IPS DF 19.7 (cell line): ENCODE results near the gene PPP3R2.

Experiments
- DNase-seq: peaks from one replicate; pipeline ENCODE4 v3.0.0-alpha.2; 2013; ENCODE audit warnings: low read depth, low spot score

Gene PPP3R2, protein sequence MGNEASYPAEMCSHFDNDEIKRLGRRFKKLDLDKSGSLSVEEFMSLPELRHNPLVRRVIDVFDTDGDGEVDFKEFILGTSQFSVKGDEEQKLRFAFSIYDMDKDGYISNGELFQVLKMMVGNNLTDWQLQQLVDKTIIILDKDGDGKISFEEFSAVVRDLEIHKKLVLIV

DNA sequence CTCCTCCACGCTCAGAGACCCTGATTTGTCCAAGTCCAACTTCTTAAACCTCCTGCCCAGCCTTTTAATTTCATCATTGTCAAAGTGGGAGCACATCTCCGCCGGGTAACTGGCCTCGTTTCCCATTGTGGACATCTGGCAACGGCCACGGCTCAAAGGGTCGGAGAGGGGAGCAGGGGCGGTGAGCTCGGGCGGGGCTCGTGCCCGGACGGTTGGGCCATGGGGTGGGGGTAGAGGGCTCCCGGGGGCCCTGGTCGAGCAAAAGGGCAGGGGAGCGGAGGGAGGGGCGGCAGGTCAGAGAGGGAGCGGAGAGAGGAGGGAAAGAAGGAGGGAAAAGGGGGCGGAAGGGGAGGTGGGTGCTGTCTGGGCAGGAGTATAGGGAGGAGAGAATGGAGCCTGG lies at the start of gene PPP3R2:
Gene PPP3R2, minus strand, starts transcription at position 174 of the 400 bp plus-strand sequence. Its CDS starts 48 bp downstream, at position 126.
- no peak for DNase-seq

DNA sequence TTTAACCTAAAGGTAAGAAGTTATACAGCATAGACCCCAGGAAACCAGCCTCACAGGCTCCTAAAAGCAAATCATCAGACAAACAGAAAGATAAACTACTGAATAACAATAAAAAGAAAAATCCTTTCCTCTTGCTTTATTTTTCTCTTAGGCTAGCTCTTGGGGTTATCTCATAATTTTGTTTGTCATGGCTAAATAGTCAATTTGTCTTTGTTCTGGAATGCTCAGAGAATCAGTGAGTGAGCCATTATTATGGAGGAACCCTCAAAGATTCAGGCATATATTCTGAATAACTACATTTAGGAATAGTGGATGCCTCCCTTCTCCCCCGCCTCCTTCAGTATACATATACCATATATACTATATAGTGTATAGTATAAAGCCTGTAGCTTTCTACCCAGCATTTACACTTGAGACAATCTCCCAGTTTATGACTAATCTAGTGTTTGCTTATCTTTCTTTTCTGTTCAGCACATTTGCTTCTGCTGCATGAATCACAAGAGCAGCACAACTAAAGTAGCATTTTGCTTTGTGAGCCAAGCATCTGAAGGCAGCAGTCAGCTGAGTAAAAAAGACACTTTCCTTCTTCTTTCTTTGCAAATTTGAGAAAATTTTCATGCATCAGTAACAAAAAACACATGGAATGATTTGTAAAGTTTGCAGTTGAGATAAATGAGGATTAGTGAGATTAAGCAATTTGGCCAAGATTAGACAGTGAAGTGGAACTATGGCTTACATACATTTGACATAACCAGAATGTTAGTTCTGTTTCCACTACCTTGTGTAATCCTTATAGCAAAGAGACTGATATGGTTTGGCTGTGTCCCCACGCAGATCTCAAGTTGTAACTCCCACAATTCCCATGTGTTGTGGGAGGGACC lies 45.3 kb upstream of the PPP3R2 start:
- no peak for DNase-seq

DNA sequence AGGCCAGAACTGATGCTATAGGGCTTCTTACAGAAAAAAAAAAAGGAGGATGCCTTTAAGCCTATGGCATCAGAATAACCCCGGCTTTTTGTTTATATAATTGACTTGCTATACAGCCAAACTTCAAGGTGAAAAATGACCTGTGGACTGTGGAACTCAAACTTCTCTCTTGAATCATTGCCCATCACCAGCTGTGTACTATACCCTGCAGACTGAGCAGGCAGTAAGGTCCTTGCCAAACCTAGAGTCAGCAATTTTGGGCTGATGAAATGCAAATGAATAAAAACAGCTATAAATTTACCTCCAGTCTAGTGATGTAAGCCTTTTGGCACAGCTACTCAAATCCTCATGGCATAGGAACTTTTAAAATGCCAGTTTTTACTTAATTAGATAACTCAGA lies 44.5 kb upstream of the PPP3R2 start:
- DNase-seq: no peak

DNA sequence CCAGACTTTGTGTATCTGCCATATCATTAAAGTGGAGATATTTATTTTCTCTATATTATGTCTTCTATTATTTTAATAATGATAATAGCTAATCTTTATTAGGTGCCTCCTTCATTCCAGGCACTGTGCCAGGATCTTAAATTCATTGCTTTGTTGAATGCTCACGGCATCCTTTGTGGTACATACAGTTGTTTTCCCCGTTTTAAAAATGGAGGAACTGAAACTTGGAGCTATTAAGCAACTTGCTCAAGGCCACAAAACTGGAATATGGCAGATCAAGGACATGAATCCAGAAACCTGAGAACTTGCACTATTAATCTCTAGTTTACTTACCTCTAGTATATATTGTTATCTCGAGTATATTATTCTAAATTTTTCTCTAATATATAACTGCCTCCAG lies 41.5 kb upstream of the PPP3R2 start:
- no peak for DNase-seq

DNA sequence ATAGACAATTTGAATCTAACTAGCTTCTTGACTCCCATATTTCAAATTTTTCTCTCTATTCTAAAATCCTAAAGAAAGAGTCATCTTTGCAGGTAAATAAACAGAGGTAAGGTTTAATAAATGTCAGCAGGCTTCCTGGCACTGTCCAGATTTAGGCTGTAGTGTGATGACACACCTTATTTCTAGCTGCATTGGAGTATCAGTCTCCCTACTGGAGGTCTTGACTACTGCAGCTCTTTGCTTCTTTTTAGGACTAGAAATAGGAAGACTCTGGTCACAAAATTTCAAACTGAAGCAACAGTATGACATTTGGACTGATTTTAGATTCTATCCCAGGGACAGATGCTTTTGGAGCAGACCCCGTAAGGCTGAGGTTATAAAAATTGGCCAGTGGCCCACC lies 40.7 kb upstream of the PPP3R2 start:
- DNase-seq: no peak

DNA sequence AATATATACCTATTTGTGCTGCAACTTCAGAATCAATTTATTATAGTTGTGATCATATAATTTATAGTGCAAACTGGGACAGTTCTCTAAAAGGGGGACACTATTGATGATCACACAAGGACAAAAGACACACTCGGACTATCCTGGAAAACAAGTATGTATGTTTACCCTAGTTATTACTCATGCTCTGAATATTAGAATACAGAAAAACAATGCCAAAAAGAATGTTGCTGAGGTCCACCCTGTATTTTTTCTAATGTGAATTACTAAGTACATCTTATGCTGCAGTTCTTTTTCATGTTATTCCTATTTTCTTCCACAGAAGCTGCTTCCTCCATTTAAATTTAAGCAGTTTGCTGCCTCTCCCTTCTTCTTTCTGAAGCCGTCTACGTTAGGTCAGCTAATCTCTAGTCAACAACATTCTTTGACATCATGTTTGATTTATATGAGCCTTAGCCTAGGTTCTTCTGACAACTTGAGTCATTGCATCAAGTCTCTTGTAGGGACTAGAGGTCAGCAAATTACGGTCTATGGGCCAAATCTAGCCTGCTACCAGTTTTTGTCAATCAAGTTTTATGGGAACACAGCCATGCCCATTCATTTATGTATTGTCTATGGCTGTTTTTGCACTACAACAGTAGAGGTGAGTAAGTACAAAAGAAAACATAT lies 40.1 kb upstream of the PPP3R2 start:
- DNase-seq: no peak

DNA sequence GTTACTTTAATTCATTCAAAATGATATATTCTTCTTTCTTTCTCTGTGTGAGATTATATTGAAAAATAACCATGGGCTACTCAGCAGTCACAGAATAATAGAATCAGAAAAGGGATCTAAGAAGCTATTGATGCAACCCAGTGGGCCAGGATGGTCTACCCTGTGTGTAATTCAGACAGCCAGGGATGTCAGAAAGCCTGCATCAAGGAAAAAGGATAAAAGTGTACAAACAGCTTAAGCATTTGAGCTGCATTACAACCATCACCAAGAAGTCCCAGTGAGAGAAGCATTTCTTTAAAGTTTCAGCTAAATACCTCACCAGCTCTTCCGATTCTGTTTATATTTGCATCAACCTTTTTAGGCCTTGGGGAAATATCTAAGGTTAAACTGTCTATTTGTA lies 37.8 kb upstream of the PPP3R2 start:
- DNase-seq: no peak

DNA sequence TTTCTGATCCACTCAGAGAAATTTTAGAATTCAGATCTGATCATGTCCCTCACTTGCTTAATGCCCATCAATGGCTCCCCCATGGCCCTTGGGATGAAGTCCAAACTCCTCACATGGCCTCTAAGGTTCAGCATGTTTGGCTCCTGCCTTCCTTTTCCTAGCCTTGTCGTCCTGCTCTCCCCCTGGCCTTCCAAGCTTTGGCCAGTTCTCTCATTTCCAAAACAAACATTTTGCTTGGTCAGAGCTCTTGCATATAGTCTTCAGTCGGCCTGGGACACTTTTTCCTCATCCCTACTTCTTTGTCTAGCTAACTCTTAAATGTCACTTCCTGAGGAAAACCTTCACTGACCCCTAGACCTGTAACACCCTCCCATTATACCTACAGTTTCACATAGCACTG lies 37.1 kb upstream of the PPP3R2 start:
- no peak for DNase-seq

DNA sequence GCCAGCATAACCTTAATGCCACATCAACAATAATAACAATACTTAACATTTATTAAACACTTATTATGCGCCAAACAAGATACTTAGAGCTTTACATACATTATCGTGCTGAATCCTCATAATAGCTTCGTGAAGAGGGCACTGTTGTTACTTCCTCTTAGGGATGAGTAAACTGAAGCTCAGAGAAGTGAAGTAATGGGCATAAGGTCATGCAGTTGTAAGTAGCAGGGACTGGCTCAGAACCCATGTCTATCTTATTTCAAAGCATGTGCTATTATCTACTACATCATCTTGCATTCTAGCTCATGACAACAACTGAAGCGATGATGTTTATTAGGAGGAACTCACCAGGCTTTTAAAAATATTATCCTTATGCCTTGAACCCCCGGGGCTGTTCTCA lies 34.9 kb upstream of the PPP3R2 start:
- DNase-seq: no peak

DNA sequence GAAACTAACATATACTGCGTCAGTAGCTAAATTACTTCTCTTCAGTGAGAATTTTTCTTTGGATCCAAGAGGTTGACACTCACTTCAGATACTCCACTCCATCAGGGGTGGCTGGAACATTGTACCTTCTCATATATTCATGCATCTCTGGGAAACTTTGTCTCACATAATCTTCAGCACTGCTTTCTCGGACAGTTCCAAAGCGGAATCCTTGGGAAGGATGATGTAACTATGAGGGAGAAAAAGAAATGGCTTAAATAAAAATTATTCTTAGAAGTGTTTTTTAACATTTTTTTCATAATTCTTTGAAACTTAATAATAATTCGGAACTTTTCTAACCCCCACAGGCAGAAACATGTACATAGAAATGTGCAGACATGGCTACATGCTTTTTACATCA lies 33.4 kb upstream of the PPP3R2 start:
- DNase-seq: no peak

DNA sequence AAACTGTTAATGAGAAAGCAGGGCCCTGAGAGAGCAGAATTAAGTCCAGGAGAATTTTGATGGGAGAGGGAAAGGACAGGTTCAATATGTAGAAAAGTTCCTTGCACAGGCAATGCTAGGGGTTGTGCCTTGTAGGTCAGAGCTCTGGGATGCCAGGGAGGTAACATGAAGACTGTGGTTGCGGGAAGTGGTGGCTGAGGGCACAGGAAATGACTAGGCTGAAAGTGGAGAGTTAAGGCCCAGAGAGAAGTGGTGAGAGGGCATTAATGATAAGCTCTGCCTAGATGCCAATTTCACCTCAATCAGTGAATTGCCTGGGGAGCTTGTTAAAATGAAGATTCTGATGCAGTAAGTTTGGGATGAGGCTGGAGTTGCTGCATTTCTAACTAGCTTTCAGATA lies 31.5 kb upstream of the PPP3R2 start:
- DNase-seq: no peak

DNA sequence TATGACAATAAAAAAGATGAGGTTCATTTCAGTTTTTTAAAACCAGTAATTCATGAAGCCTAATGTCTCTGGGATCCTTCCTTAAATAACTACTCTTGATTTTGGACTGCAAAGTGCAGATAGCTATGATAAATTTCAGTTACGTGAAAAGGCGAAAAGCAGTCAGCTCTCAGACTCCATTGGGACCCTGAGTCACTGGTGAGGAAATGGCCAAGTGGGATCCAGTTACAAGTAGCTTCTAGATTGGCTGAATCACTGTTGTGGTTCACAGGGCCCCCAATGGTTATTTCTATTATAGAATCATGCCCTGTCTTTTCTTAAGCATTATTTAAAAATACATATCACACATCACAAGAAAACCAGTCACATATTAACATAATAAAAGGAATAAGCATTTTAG lies 31.1 kb upstream of the PPP3R2 start:
- DNase-seq: no peak

DNA sequence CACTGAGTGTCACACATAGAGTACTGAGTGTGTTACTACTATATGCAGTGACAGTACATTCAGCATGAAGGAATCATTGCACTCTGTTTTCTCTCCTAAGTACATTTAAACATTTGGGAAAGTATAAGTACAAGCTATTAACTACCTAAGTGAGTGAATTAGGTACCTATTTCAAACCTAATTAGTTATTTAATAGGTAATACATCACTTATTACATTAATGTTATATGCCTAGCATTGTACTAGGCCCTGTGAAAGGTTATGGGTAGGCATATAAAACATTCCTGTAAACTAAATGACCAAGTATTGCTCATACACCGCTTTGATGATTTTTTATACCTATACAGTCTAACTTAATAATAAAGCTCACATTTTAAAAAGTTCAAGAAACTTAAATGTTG lies 25.7 kb upstream of the PPP3R2 start:
- no peak for DNase-seq

DNA sequence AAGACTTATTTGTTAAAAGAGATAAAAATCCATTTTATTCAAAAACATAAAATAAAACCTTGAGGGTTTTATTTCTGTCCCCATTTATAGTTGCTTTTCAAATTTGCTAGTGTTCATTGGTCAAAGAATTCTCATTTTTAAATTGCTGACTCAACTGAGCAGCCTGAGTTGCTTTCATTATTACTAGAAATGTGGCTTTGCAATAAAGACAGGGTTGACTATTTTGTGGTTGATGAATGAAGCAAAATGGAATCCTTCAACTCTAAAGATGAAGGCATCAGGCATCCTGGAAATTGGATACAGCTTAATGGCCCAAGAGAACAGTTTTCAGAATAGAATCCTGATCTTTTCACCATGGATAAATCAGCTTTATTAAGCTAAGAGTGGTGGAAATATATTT lies 23.9 kb upstream of the PPP3R2 start:
- DNase-seq: no peak

DNA sequence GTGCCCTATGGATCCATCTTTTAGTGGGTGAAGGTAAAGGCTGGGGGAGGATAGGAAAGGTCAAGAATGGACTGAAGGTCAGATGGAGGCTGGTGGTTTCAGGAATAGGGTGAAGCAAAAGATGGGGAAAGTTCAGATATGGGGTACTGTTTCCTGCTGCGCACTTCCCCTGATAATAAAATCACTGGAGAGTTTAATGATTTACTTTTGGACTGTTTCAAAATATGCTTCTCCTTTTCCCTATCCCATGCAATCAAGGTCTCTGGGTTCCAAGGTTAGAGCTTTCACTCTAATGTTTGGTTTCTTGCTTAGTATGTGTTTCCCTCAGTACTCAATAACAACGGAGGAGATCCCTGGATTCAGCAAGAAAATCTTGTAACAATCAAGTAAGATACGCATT lies 10.8 kb upstream of the PPP3R2 start:
- DNase-seq: no peak

DNA sequence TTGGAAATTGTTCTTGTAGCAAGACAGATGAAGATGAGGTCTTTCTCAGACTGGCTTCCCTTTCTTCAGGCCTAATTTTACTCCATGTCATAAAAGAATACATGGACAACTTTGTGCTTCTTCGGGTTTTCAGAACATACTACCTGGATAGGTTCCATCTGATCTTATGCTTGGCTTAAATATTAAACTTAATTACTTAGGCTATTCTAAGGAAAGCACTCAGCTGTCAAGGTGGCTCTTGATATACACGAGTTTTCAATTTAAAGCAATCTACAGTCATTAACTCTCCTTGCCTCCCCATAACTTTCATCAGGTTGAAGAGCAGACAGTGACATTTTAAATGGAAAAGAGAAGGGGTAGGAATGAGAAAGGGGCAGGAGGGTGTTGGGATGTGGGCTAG lies 9.5 kb upstream of the PPP3R2 start:
- no peak for DNase-seq

DNA sequence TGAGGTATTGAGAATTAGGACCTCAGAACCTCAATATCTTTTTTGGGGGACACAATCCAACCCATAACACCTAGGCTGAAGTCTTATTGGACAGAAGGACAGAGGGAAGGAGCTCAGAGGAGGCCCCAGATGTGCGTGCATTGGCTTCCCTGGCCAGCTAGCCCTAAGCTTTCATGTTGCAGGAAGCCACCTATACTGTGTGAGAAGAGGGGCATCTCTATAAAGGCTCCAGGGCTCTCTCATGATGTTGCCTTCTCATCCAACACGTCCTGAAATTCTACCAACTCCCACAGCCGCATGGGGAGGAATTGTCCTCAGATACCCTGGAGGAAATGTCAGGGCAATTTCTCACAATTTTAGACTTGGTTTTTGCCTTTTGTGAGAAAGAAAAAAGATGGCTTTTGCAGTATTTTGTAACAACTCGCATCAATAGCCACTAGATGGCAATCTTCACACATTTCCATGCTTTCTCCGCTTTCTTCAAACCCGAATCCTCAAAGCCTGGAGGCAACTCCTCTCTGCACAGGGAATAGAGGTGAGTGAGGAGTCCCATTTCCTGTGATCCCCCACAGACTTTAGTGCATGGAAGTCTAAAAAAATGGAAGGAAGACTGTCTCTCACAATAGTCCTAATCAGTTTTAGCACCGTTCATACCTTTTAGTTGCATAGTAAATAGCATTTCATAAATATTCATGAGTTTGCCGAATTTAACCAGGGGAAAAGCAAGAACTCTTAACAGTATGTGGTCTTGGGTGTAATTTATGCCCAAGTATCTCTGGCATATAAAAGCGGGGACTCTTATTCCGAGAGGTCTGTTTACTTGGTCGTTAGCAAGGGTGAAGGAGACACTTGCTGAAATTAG lies 7.4 kb upstream of the PPP3R2 start:
- peak; percentile 47 for DNase-seq

DNA sequence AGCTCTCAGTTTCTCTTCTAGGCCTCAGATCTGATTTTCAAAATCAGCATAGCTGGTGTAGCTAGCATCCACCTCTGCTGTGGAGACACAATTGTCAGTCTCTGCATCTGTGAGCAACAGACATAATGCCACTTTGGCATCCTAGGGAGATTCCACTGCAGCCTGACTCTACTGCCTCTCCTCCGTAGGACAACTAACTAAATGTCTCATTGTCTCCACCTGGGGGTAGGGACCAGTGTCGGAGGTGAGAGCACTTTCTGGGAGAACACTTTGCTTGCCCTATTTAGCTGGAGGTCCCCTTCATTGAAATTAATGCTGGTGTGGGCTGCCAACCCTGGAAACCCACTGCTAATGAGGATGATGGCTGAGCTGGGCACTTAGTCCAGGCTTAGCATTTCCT lies 1.4 kb downstream of the PPP3R2 start:
- DNase-seq: no peak

DNA sequence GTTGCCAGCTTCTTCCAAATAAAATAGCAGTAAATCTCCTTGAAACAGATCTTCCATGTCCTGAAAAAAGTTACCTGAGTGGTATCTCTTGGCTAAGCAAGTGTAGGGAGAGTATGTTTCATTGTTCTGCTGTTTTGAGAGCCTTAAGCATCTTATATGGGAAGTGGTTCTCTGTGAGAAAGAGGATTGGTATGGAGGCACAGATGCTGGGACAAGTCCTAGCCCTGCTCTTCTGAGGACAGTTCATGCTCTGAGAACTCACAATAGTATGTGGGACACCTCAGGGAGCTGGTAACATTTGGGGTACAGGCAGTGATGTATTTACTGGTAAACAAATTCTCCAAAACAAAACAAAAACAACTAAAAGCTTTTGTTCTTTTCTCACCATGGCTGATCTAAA lies 2.0 kb downstream of the PPP3R2 start:
- no peak for DNase-seq

DNA sequence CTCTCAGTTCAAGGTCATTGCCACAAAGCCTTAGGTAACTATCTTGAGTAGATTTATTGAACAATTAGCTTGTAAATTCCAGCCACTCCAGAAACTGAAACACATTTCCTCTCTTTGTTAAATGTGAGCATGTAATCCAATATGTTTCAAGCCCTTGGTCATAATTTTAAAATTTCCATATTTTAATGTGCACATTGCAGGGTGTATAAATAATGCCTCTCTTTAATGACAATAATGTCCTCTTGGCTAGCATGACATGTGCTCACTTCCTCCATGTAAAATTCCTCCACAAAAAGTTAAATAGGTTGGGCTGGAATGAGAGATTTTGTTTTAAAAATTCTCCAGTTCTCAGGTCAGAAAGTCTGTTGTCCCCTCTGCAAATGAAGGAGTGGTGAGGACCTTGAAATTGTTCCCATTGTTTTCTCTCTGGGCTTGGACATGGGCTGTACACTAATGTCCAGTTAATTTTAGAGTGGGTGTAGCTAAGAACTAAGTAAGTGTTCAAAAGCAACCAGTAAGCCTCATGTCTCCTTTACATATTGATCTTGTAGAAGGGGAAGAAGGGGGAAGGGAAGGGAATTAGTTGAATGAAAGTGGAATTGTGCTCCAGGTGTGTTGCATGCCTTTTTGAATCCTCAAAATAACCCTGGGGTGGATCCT lies 2.9 kb downstream of the PPP3R2 start:
- no peak for DNase-seq

DNA sequence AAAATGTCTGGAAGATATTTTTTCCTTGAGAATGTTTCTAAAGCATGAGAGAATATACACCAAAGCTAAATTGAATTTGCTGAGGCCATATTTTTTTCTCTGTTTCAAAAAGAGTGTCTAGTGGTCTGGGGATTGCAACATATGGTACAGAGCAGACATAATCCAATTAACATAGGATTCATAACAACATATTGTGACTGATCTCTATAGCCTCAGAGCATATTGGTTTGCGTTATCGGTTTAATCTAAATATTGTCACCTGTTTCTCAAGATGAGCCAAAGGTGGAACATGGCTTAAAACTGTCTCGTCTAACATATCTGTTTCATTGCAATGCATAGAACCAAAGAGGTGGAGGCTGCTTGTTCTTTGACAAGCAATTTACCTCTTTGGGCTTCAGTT lies 3.9 kb downstream of the PPP3R2 start:
- no peak for DNase-seq
